ENCODE data around the gene SNTN.
"Not testable (repeated sequence)": the region's sequence is repeated elsewhere in the genome, so short reads cannot be mapped to it uniquely, and the experiment has no call there.

SNTN gene

DNA sequence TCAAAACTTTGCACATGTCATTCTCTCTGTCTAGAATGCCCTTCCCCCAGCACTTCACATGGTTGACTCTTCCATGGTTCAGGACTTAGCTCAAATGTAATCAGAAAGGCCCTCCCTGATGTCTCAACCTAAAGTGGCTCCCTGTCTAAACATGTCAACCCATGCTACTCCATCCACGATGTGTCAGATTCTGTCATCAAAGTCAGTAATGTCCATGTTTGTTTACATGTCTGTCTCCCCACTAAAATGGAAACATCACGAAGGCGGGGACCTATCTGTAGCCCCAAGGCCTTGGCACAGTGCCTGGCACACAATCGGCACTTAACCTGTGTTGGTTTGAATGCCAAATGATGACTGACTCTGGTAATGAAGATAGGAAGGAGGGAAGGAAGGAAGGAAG lies 20.8 kb upstream of the SNTN start:
- no peak for DNase-seq (ENCODE audit: low read depth, low spot score)
- TF ChIP-seq POLR2AphosphoS5 (IDR thresholded peaks at IDR 0.05; ENCODE audit: borderline replicate concordance, low read depth, low read length) (no peak), EZH2 (IDR thresholded peaks at IDR 0.05) (no peak), FOXP2 (optimal IDR thresholded peaks at IDR 0.05; ENCODE audit: control extremely low read depth, extremely low read length, insufficient read depth) (no peak)
- Histone ChIP-seq H3K27ac (no peak overlapping the region), H3K4me3 (no peak overlapping the region), H3K9ac (ENCODE audit: insufficient read length) (no peak overlapping the region), H3K9me3 (ENCODE audit: low read depth, low read length) (no peaks in the 10 kb centered on the region), H3K36me3 (ENCODE audit: insufficient read depth, low read length) (no peaks in the 10 kb centered on the region)

DNA sequence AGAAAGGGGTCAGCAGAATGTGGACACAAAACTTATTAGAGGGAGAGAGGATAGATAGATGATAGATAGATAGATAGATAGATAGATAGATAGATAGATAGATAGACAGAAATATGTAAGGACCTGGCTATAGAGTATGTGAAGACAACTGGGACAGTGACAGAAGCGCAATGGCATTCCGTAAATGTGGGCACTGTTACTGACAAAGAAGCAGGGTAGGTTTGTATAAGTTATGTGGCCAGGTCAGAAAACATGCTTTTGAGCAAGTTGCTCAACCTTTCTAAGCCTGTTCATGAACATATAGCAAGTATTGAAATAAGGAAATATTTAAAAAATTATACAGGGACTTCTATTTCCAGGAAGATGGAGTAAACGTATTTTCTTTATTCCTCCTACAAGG lies 17.3 kb upstream of the SNTN start:
- H3K9ac ChIP-seq (ENCODE audit: insufficient read length) = no peak overlapping the region
- DNase-seq (ENCODE audit: low read depth, low spot score) = no peak
- no peaks in the 10 kb centered on the region for H3K36me3 ChIP-seq (ENCODE audit: insufficient read depth, low read length)
- TF ChIP-seq EZH2 (IDR thresholded peaks at IDR 0.05) (no peak), FOXP2 (optimal IDR thresholded peaks at IDR 0.05; ENCODE audit: control extremely low read depth, extremely low read length, insufficient read depth) (no peak), POLR2AphosphoS5 (IDR thresholded peaks at IDR 0.05; ENCODE audit: borderline replicate concordance, low read depth, low read length) (no peak)
- H3K9me3 ChIP-seq (ENCODE audit: low read depth, low read length) = no peaks in the 10 kb centered on the region
- no peak overlapping the region for H3K27ac ChIP-seq
- H3K4me3 ChIP-seq = no peak overlapping the region

DNA sequence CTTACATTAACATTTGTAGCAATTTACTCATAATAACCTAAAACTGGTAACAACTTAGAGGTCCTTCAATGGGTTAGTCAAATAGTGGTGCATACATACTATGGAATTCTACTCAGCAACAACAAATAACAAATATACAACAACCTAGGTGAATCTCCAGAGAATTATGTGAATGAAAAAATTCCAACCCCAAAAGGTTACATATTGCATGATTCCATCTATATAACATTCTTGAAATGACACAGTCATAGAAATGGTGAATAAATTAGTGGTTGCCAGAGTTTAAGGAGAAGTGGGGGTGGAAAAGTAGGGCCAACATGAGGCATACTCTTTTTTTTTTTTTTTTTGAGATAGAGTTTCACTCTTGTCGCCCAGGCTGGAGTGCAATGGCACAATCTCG lies 12.7 kb upstream of the SNTN start:
- Histone ChIP-seq H3K9me3 (ENCODE audit: low read depth, low read length) (no peaks in the 10 kb centered on the region), H3K9ac (ENCODE audit: insufficient read length) (no peak overlapping the region), H3K4me3 (no peak overlapping the region), H3K36me3 (ENCODE audit: insufficient read depth, low read length) (no peaks in the 10 kb centered on the region), H3K27ac (no peak overlapping the region)
- no peak for DNase-seq (ENCODE audit: low read depth, low spot score)
- no peak for TF ChIP-seq FOXP2 (optimal IDR thresholded peaks at IDR 0.05; ENCODE audit: control extremely low read depth, extremely low read length, insufficient read depth)

DNA sequence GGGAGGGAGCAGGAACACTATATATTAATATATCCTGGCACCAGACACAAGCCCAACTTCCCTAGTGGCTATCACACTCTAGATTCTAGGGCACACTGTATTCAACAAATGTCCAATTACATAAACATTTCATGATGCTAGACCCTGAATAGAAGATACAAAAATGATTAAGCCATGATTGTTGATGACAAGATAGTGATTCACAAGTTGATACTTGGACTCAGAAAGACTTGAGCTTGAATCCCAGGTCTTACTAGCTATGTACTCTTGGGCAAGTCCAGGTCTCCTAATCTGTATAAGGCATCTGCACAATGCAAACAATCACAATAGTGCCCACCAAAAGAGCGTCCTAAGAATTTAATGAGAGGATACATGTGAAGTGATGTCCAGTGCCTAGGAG lies 10.0 kb upstream of the SNTN start:
- no peak overlapping the region for H3K4me3 ChIP-seq
- no peaks in the 10 kb centered on the region for H3K36me3 ChIP-seq (ENCODE audit: insufficient read depth, low read length)
- no peak overlapping the region for H3K9ac ChIP-seq (ENCODE audit: insufficient read length)
- H3K27ac ChIP-seq = no peak overlapping the region
- DNase-seq (ENCODE audit: low read depth, low spot score) = no peak
- TF ChIP-seq POLR2AphosphoS5 (IDR thresholded peaks at IDR 0.05; ENCODE audit: borderline replicate concordance, low read depth, low read length) (no peak), FOXP2 (optimal IDR thresholded peaks at IDR 0.05; ENCODE audit: control extremely low read depth, extremely low read length, insufficient read depth) (no peak), EZH2 (IDR thresholded peaks at IDR 0.05) (no peak)
- H3K9me3 ChIP-seq (ENCODE audit: low read depth, low read length) = no peaks in the 10 kb centered on the region

DNA sequence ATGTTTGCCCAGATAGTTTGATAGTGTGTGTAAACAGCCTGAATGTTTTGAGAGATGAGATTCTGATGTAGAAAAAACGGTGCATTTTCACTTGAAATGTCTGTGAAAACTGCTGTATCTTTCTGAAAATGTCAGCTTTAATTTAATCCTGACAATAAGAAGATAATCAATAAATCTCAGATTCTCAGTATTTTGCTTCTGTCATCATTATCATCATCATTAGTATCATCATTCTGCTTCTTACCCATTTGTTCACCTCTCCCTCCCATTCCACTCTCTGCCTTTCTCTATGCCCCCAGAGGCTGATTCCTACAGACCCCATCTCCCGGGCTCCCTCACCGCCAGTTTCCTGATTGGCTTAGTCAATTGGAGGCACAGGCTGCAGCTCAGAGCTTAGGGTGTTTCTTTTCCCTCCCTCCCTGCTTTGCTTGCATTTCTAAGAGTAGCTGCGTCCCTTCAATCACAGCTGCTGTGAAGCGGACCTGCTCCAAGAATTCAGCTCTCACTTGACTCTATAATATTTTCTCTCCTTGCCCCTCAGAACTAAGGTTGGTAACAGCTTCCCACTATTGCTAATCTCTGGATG lies 8.2 kb upstream of the SNTN start:
- Histone ChIP-seq H3K9me3 (ENCODE audit: low read depth, low read length) (no peaks in the 10 kb centered on the region), H3K27ac (no peak overlapping the region), H3K36me3 (ENCODE audit: insufficient read depth, low read length) (no peaks in the 10 kb centered on the region), H3K4me3 (no peak overlapping the region), H3K9ac (ENCODE audit: insufficient read length) (no peak overlapping the region)
- no peak for DNase-seq (ENCODE audit: low read depth, low spot score)
- TF ChIP-seq FOXP2 (optimal IDR thresholded peaks at IDR 0.05; ENCODE audit: control extremely low read depth, extremely low read length, insufficient read depth) = no peak
- TF ChIP-seq EZH2 (IDR thresholded peaks at IDR 0.05) = no peak
- no peak for TF ChIP-seq POLR2AphosphoS5 (IDR thresholded peaks at IDR 0.05; ENCODE audit: borderline replicate concordance, low read depth, low read length)

GRCh38 chr3:63644928-63645781 lies 7.3 kb upstream of the SNTN start:
- not testable (repeated sequence) for H3K36me3 ChIP-seq (ENCODE audit: insufficient read depth, low read length); H3K9ac ChIP-seq (ENCODE audit: insufficient read length); DNase-seq (ENCODE audit: low read depth, low spot score); H3K4me3 ChIP-seq; H3K27ac ChIP-seq; H3K9me3 ChIP-seq (ENCODE audit: low read depth, low read length)

DNA sequence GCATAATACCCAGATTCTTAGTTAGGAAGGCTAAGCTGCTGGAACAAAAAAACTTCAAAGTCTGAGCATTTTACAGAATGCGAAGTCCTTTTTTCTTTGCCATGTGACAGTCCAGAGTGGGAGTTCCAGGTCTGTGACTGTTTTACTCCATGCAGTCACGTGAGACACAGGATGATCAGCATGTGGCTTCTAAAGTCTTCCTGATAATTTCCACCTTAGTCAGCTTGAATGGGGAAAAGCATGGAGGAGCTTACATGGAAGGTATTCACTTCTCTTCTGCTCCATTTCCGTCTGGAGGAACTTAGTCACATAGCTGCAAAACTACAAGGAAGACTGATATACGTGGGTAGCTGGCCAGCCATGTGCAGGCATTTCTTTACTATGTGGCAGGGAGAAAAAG lies 1.7 kb downstream of the SNTN start:
- Histone ChIP-seq H3K9ac (ENCODE audit: insufficient read length) (no peak overlapping the region), H3K36me3 (ENCODE audit: insufficient read depth, low read length) (no peaks in the 10 kb centered on the region), H3K9me3 (ENCODE audit: low read depth, low read length) (no peaks in the 10 kb centered on the region), H3K27ac (no peak overlapping the region), H3K4me3 (no peak overlapping the region)
- no peak for DNase-seq (ENCODE audit: low read depth, low spot score)
- TF ChIP-seq EZH2 (IDR thresholded peaks at IDR 0.05) (no peak), FOXP2 (optimal IDR thresholded peaks at IDR 0.05; ENCODE audit: control extremely low read depth, extremely low read length, insufficient read depth) (no peak), POLR2AphosphoS5 (IDR thresholded peaks at IDR 0.05; ENCODE audit: borderline replicate concordance, low read depth, low read length) (no peak)

DNA sequence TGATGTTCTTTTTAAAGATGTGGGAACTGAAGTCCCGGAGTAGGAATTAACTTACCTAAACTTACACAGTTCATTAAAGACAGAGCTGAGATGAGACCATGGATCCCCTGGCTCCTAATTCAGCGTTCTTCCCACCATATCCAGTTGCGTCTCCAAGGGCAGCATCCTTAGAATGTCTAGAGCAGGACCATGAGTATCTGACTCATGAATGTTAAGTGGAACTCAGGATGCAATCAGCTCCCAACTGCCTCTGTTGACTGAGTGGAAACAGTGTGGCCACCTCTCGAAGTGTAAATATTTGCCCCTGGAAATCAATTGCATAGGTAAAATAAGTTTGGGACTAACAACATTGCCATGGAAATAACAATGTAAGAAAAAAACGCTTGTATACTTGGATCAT lies 2.5 kb downstream of the SNTN start:
- H3K9ac ChIP-seq (ENCODE audit: insufficient read length) = no peak overlapping the region
- no peaks in the 10 kb centered on the region for H3K9me3 ChIP-seq (ENCODE audit: low read depth, low read length)
- H3K4me3 ChIP-seq = no peak overlapping the region
- H3K27ac ChIP-seq = no peak overlapping the region
- TF ChIP-seq POLR2AphosphoS5 (IDR thresholded peaks at IDR 0.05; ENCODE audit: borderline replicate concordance, low read depth, low read length) = no peak
- TF ChIP-seq EZH2 (IDR thresholded peaks at IDR 0.05) = no peak
- no peak for TF ChIP-seq FOXP2 (optimal IDR thresholded peaks at IDR 0.05; ENCODE audit: control extremely low read depth, extremely low read length, insufficient read depth)
- no peaks in the 10 kb centered on the region for H3K36me3 ChIP-seq (ENCODE audit: insufficient read depth, low read length)
- DNase-seq (ENCODE audit: low read depth, low spot score) = no peak

DNA sequence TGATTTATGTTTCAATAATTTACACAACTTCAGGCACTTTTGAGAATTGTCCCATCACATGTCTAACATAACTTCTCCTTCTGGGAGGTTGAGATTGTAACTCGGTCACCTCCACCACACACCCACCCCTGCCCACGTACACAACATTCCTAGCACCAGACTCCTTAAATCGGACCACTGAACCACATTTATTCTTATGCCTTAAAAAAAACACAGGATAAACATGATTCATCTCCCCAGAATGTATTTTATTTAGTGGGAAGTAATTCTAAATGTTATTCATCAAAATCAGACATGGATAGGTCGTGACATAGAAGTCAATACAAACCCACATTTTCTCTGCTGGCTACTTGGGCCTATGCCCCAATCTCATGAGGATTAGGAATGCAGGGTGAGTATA lies 3.0 kb downstream of the SNTN start:
- no peak overlapping the region for H3K27ac ChIP-seq
- no peak for TF ChIP-seq EZH2 (IDR thresholded peaks at IDR 0.05)
- TF ChIP-seq POLR2AphosphoS5 (IDR thresholded peaks at IDR 0.05; ENCODE audit: borderline replicate concordance, low read depth, low read length) = no peak
- no peak for TF ChIP-seq FOXP2 (optimal IDR thresholded peaks at IDR 0.05; ENCODE audit: control extremely low read depth, extremely low read length, insufficient read depth)
- H3K4me3 ChIP-seq = no peak overlapping the region
- no peak for DNase-seq (ENCODE audit: low read depth, low spot score)
- no peaks in the 10 kb centered on the region for H3K9me3 ChIP-seq (ENCODE audit: low read depth, low read length)
- no peaks in the 10 kb centered on the region for H3K36me3 ChIP-seq (ENCODE audit: insufficient read depth, low read length)
- H3K9ac ChIP-seq (ENCODE audit: insufficient read length) = no peak overlapping the region
